Bone marrow (tissue), 2 donors: ENCODE data around the gene CENPH.
"Not testable (repeated sequence)": the region's sequence is repeated elsewhere in the genome, so short reads cannot be mapped to it uniquely, and the experiment has no call there.

Experiments
- DNase-seq, 2 donors: peaks; one replicate each; lab custom pipeline; 2025; lab: John Stamatoyannopoulos, UW

Gene CENPH

GRCh38 chr5:69252437-69252836 lies 63.1 kb downstream of the CENPH start:
- DNase-seq: no peak

DNA sequence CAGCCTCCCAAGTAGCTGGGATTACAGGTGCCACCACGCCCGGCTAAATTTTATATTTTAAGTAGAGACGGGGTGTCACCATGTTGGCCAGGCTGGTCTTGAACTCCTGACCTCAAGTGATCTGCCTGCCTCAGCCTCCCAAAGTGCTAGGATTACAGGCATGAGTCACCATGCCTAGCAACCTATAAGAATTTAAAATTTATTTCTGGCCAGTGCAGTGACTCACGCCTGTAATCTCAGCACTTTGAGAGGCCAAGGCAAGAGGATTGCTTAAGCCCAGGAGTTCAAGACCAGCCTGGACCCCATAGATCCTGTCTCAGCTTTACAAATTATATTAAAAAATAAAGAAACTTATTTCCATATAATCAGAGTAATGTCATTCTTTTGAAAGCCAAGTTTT lies 66.6 kb downstream of the CENPH start:
- DNase-seq: not testable (repeated sequence)

- DNase-seq: no peak
Observed at GRCh38 chr5:69257577-69257976, 68.2 kb downstream of the CENPH start.
